RWPE1 (cell line): ENCODE results near the gene CDYL.
A peak's percentile ranks its signal among the peaks of the same experiment; 100 is the strongest.

Source experiments
- CTCF ChIA-PET: fragments of 350-600 bp; sonication (Branson Sonifier 250); formaldehyde crosslinking; extraction: SDS; loops from one replicate; lab custom pipeline; 2021; lab: Yijun Ruan, JAX
- POLR2A ChIA-PET: fragments of 400-600 bp; formaldehyde crosslinking; extraction: SDS; loops from one replicate; lab custom pipeline; 2020; ENCODE audit warnings: antibody characterized with exemption; ENCODE audit not compliant: low non-redundant PET; lab: Yijun Ruan, JAX
- DNase-seq: peaks from one replicate; pipeline ENCODE4 v3.0.0; 2012; ENCODE audit warnings: low spot score
- H3K27ac ChIP-seq: fragments of 450-650 bp; 2 replicates; pipeline ENCODE4 v1.5.1; 2017
- CTCF ChIP-seq: fragments of 450-650 bp; conservative IDR thresholded peaks from 2 replicates; pipeline ENCODE4 v1.5.1; 2017; ENCODE audit warnings: low read depth, mild to moderate bottlenecking

The CDYL gene

GRCh38 chr6:4776131-4776492, at the start of gene CDYL:
Gene CDYL, plus strand, starts transcription at chr6:4776404. Its CDS starts 380 bp downstream, at chr6:4776784.
- TF ChIP-seq CTCF: no peak
- DNase-seq: peak; percentile 83
- CTCF ChIA-PET: interaction anchor here (0.8 kb wide), 1 partner anchor 459 kb away, joined by 3 read pairs; no protein-coding TSS in a partner anchor
- POLR2A ChIA-PET: interaction anchor here (0.6 kb wide), 1 partner anchor 209 kb away, joined by 3 read pairs; no protein-coding TSS in a partner anchor
- H3K27ac ChIP-seq: peak within 1 kb of the TSS; percentile 89

- ChIA-PET CTCF (interaction anchor here (0.6 kb wide), 1 partner anchor 180 kb away, joined by 6 read pairs; no protein-coding TSS in a partner anchor), POLR2A (interaction anchor here (0.7 kb wide), 1 partner anchor 12 kb away, joined by 5 read pairs; no protein-coding TSS in a partner anchor)
- DNase-seq: no peak
- TF ChIP-seq CTCF: no peak
- H3K27ac ChIP-seq: no peak overlapping the region
These were observed 49.6 kb upstream of the CDYL start for GRCh38 chr6:4726645-4727044.

GRCh38 chr6:4727217-4727616, 49.0 kb upstream of the CDYL start:
- ChIA-PET CTCF (no interaction called here), POLR2A (no interaction called here)
- no peak for DNase-seq
- H3K27ac ChIP-seq: no peak overlapping the region
- no peak for TF ChIP-seq CTCF

- no peak overlapping the region for H3K27ac ChIP-seq
- ChIA-PET POLR2A (no interaction called here), CTCF (interaction anchor here (0.6 kb wide), 1 partner anchor 879 kb away, joined by 3 read pairs; the partner anchor contains the start of gene FAM50B)
- no peak for TF ChIP-seq CTCF
- DNase-seq: no peak
These were observed 48.4 kb upstream of the CDYL start for GRCh38 chr6:4727671-4728435.

GRCh38 chr6:4728436-4728769, 47.8 kb upstream of the CDYL start:
- TF ChIP-seq CTCF: no peak
- H3K27ac ChIP-seq: no peak overlapping the region
- DNase-seq: no peak
- POLR2A ChIA-PET: no interaction called here
- CTCF ChIA-PET: interaction anchor here (0.6 kb wide), 1 partner anchor 879 kb away, joined by 3 read pairs; the partner anchor contains the start of gene FAM50B

GRCh38 chr6:4728926-4729325, 47.3 kb upstream of the CDYL start:
- no peak for DNase-seq
- POLR2A ChIA-PET: no interaction called here
- no peak for TF ChIP-seq CTCF
- no peak overlapping the region for H3K27ac ChIP-seq
- CTCF ChIA-PET: no interaction called here
